Ascending aorta (tissue), 2 donors: ENCODE results near the gene PROK1. TPM values are rescaled to one million over a fixed set of nuclear protein-coding genes. Genes with fewer than 3 reads are reported as not detected.

Experiments
- DNase-seq, 2 donors: peaks; one replicate each; pipeline ENCODE4 v3.0.0-alpha.2; 2019; ENCODE audit warnings: low spot score in 2 of 2
- H3K27ac ChIP-seq, 2 donors: fragments of 200-600 bp; sonication (generic); one replicate each; pipeline ENCODE4 v1.5.1; 2016 to 2017; ENCODE audit warnings: mild to moderate bottlenecking in 1 of 2
- H3K27me3 ChIP-seq: fragments of 200-600 bp; sonication (generic); one replicate; pipeline ENCODE4 v1.5.1; 2017
- H3K36me3 ChIP-seq, 2 donors: fragments of 200-600 bp; sonication (generic); one replicate each; pipeline ENCODE4 v1.5.1; 2016
- H3K4me1 ChIP-seq, 2 donors: fragments of 200-600 bp; sonication (generic); one replicate each; pipeline ENCODE4 v1.5.1; 2016 to 2017; ENCODE audit warnings: mild to moderate bottlenecking in 1 of 2
- H3K4me3 ChIP-seq, 2 donors: fragments of 200-600 bp; sonication (generic); one replicate each; pipeline ENCODE4 v1.5.1; 2016 to 2017; ENCODE audit warnings: mild to moderate bottlenecking in 1 of 2
- H3K9me3 ChIP-seq, 2 donors: fragments of 200-600 bp; sonication (generic); one replicate each; pipeline ENCODE4 v1.5.1; 2016
- CTCF ChIP-seq, 3 experiments: fragments of 200-600 bp in 2 of 3; fragments of 450-650 bp in 1 of 3; sonication (generic) in 2 of 3; IDR thresholded peaks; one replicate each; pipeline ENCODE4 v1.5.1; 2016 to 2019; ENCODE audit warnings: antibody characterized with exemption in 3 of 3, mild to moderate bottlenecking in 1 of 3, moderate library complexity in 1 of 3
- intact Hi-C: fragments of 100-400 bp; cut with DNase I; formaldehyde crosslinking; loops from one replicate; pipeline ENCODE4 v1.15.1; 2023
- total RNA-seq: library from RNA; depleted of rRNA; stranded (reverse); fragments of >200 nt; gene quantifications from one replicate; pipeline ENCODE4 v1.1.0, GENCODE V29; 2016

Gene PROK1
- total RNA-seq, 1 donor from 2014 or later, result not detected

DNA sequence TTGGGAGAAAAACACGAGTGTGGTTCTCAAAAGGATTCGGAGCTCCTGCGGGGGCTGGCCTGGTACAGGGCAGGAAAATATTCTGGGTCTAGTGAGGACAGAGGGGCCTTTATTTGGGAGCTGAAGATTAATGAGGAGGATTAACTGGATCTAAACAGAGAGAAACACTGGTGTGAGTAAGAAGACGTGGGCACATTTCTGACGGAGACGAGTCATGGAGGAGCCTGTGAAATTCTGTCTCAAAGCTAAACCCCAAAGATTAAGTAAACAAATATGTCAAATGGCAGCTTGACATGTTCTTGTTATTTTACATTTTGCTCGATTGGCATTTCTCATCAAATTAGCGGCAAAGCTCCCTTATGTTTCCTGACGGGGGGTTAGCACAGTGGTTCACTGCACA, 12.8 kb downstream of the PROK1 start:
- no peak for TF ChIP-seq CTCF (IDR thresholded peaks at IDR 0.05)

DNA sequence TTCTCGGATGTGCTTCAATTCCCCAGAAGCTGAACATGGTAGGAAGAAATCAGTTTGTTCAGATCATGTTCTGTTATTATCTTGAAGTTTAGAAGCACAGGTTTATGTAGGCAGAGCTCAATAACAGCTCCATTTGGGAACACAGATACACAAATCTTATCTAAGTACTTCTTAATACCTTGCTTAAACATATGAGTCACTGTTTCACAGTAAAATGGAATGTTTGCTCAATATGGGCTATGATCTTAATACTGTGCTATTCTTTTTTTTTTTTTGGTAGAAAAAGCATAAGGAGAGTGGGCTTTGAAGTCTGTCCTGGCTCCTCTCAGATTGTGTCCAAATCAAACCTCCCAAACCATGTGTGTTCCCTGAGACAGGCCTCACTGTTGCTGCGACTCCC, 13.4 kb downstream of the PROK1 start:
- intact Hi-C loops, result no loop called here
- H3K9me3 ChIP-seq, result no peaks in the 10 kb centered on the region
- no peaks in the 10 kb centered on the region for H3K4me1 ChIP-seq
- TF ChIP-seq CTCF (IDR thresholded peaks at IDR 0.05), result no peak
- no peaks in the 10 kb centered on the region for H3K27me3 ChIP-seq
- no peak overlapping the region for H3K27ac ChIP-seq
- no peaks in the 10 kb centered on the region for H3K36me3 ChIP-seq
- H3K4me3 ChIP-seq, result no peak overlapping the region
- no peak for DNase-seq

More for the DNA sequence above, 12.8 kb downstream of the PROK1 start:
- no peaks in the 10 kb centered on the region for H3K27me3 ChIP-seq
- H3K36me3 ChIP-seq, result no peaks in the 10 kb centered on the region
- H3K4me3 ChIP-seq, result no peak overlapping the region
- intact Hi-C loops, result no loop called here
- DNase-seq, result no peak
- H3K9me3 ChIP-seq, result no peaks in the 10 kb centered on the region
- no peaks in the 10 kb centered on the region for H3K4me1 ChIP-seq
- no peak overlapping the region for H3K27ac ChIP-seq

DNA sequence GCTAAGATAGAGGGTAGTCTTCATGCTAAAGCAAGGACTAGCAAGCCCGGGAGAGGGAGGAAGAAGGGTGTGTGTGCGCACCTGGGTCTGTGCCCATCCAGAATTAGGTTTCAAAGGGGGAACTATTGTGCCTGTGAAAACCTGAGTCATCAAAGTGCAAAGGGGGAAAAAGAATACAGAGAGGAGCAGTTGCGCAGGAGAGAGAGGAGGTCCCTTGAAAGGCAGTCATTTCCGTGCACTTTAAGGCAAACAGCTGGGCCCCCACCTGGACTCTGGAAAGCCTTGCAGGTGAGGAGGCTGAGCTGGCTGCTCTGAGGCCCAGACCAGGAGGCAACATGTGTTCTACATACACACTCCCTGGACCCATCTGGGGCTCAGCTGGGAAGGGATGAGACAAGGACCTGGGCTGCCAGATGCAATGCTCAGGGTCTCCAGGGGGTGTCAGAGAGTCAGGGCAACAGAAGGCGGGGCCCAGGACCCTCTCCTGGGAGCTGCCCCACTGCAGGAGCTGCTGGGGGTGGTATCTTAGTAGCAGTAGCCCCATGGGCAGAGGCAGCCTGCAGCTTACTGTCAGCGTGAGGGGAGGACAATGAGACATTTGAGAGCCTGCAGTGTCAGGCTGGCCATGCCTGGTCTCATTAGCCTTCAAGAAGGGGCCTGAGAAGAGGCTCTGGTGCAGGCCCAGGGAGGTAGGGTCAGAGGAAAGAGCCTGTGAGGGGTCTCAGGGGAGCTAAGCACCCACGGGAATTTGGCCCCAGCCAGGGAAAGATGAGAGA, 14.3 kb downstream of the PROK1 start:
- Histone ChIP-seq H3K4me1 (no peaks in the 10 kb centered on the region), H3K9me3 (no peaks in the 10 kb centered on the region), H3K27ac (no peak overlapping the region), H3K36me3 (no peaks in the 10 kb centered on the region), H3K27me3 (no peaks in the 10 kb centered on the region), H3K4me3 (no peak overlapping the region)
- no peak for TF ChIP-seq CTCF (IDR thresholded peaks at IDR 0.05)
- DNase-seq, result no peak
- intact Hi-C loops, result no loop called here

- Histone ChIP-seq H3K36me3 (no peaks in the 10 kb centered on the region), H3K4me1 (no peaks in the 10 kb centered on the region), H3K4me3 (no peak overlapping the region), H3K27me3 (no peaks in the 10 kb centered on the region), H3K27ac (no peak overlapping the region), H3K9me3 (no peaks in the 10 kb centered on the region)
- no peak for TF ChIP-seq CTCF (IDR thresholded peaks at IDR 0.05)
- intact Hi-C loops, result no loop called here
- DNase-seq, result no peak
Measured at GRCh38 chr1:110465814-110466380, 14.9 kb downstream of the PROK1 start.

GRCh38 chr1:110466646-110467280, 15.8 kb downstream of the PROK1 start:
- Histone ChIP-seq H3K27me3 (no peaks in the 10 kb centered on the region), H3K9me3 (no peaks in the 10 kb centered on the region), H3K4me1 (no peaks in the 10 kb centered on the region), H3K4me3 (no peak overlapping the region), H3K27ac (no peak overlapping the region), H3K36me3 (no peaks in the 10 kb centered on the region)
- intact Hi-C loops, result no loop called here
- no peak for TF ChIP-seq CTCF (IDR thresholded peaks at IDR 0.05)
- no peak for DNase-seq
